ENCODE data around the gene FRMD4B. TPM values are rescaled to one million over a fixed set of nuclear protein-coding genes. Genes with fewer than 3 reads are reported as not detected.

Gene FRMD4B
- total and polyA plus RNA-seq, 2 donors from 2014 or later: 11.8 to 50.5 TPM

DNA sequence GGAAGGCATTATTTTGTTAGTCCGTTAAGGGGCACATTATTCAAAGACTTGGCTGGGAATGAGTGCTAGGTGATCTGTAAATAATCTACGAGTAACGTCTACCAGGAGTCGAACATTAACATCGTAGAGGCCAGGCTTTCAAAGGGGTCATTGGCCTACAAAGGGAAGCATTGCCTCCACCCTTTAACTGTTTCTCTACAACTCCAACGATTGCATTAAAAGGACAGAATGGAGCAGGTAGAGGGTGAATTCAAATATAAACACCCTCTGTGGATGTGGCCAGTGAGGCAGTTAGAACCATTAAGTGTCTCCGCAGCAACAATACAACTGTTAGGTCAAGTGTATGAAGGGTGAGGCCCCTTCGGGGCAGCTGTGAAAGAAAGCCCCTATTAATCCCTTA is 137.5 kb downstream of the FRMD4B start:
- peak overlapping the region in 1 of 2 donors; percentile 43 for H3K27ac ChIP-seq (ENCODE audit: low read depth in 2 of 2, low read length in 2 of 2)
- H3K36me3 ChIP-seq (ENCODE audit: control insufficient read depth in 2 of 3, insufficient read depth in 3 of 3, low read length in 3 of 3): no peaks in the 10 kb centered on the region
- FAIRE-seq: peak; percentile 87
- H3K27me3 ChIP-seq (ENCODE audit: control insufficient read depth, insufficient read depth, low read length): no peaks in the 10 kb centered on the region
- intact Hi-C loops (cut with DNase I): no loop called here
- H3K9ac ChIP-seq (ENCODE audit: low read length in 3 of 3): no peak overlapping the region
- TF ChIP-seq, protein P1, sequence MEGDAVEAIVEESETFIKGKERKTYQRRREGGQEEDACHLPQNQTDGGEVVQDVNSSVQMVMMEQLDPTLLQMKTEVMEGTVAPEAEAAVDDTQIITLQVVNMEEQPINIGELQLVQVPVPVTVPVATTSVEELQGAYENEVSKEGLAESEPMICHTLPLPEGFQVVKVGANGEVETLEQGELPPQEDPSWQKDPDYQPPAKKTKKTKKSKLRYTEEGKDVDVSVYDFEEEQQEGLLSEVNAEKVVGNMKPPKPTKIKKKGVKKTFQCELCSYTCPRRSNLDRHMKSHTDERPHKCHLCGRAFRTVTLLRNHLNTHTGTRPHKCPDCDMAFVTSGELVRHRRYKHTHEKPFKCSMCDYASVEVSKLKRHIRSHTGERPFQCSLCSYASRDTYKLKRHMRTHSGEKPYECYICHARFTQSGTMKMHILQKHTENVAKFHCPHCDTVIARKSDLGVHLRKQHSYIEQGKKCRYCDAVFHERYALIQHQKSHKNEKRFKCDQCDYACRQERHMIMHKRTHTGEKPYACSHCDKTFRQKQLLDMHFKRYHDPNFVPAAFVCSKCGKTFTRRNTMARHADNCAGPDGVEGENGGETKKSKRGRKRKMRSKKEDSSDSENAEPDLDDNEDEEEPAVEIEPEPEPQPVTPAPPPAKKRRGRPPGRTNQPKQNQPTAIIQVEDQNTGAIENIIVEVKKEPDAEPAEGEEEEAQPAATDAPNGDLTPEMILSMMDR (IDR thresholded peaks at IDR 0.05; ENCODE audit: borderline replicate concordance, extremely low read depth, insufficient read depth): no peak
- no peaks in the 10 kb centered on the region for H3K9me3 ChIP-seq (ENCODE audit: control insufficient read depth in 2 of 3, insufficient read depth in 1 of 3, low read length in 3 of 3)
- peaks cover 0 to 19% (median 10%) of the 10 kb centered on the region in 3 donors for H3K4me1 ChIP-seq (ENCODE audit: control insufficient read depth in 2 of 3, insufficient read depth in 2 of 3, low read depth in 1 of 3, low read length in 3 of 3)
- H3K4me3 ChIP-seq (ENCODE audit: low read length in 3 of 3): peak overlapping the region in 1 of 3 donors; percentile 50
- DNase-seq: peak in 3 of 5 donors; percentile 60 to 86 (median 84)

DNA sequence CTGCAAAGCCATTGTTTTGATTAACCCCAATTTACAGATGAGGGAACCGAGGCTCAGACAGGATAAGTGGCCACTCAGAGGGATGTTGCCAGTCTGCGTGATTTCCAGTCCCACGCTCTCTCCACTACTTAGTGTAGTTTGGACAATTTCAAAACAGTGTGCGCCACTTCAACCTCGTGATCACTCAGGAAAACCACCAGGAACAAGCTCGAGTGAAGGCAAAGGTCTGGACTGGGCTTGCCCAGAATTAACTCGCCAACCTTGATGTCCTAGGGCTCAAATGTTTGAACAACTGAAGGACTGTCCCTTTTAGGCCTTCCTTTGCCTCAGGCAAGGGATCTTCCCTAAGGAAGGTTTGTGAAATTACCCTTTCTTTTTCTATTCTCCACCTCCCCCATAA is 139.3 kb downstream of the FRMD4B start:
- peak overlapping the region in 1 of 3 donors; percentile 42 for H3K9ac ChIP-seq (ENCODE audit: low read length in 3 of 3)
- peaks cover 0 to 25% (median 10%) of the 10 kb centered on the region in 3 donors for H3K4me1 ChIP-seq (ENCODE audit: control insufficient read depth in 2 of 3, insufficient read depth in 2 of 3, low read depth in 1 of 3, low read length in 3 of 3)
- peak overlapping the region in 1 of 2 donors; percentile 20 for H3K27ac ChIP-seq (ENCODE audit: low read depth in 2 of 2, low read length in 2 of 2)
- no peak overlapping the region for H3K4me3 ChIP-seq (ENCODE audit: low read length in 3 of 3)
- no peaks in the 10 kb centered on the region for H3K27me3 ChIP-seq (ENCODE audit: control insufficient read depth, insufficient read depth, low read length)
- FAIRE-seq (no peak), DNase-seq (no peak)
- TF ChIP-seq, protein P1 (IDR thresholded peaks at IDR 0.05; ENCODE audit: borderline replicate concordance, extremely low read depth, insufficient read depth): no peak
- H3K9me3 ChIP-seq (ENCODE audit: control insufficient read depth in 2 of 3, insufficient read depth in 1 of 3, low read length in 3 of 3): no peaks in the 10 kb centered on the region
- intact Hi-C loops (cut with DNase I): no loop called here
- no peaks in the 10 kb centered on the region for H3K36me3 ChIP-seq (ENCODE audit: control insufficient read depth in 2 of 3, insufficient read depth in 3 of 3, low read length in 3 of 3)

DNA sequence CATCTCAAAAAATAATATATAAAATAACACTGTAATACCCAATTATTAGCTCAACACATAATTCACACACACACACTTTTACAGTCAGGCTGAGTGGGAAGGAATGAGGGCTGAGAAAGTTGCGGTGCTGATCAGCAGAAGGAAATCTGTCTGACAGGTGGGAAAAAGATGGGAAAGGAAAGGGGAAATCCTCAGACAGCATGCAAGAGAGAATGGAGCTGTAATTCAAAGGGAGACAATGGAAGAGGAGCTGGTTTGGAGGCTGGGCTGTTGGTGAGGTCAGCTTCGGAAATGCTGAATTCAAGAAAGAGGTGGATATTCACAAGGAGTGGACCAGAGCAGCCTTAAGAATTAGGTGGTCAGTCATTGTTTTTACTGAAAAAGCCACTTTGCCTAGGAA is 141.8 kb downstream of the FRMD4B start:
- H3K9ac ChIP-seq (ENCODE audit: low read length in 3 of 3): no peak overlapping the region
- TF ChIP-seq, protein P1 (IDR thresholded peaks at IDR 0.05; ENCODE audit: borderline replicate concordance, extremely low read depth, insufficient read depth): no peak
- H3K36me3 ChIP-seq (ENCODE audit: control insufficient read depth in 2 of 3, insufficient read depth in 3 of 3, low read length in 3 of 3): peaks cover 0 to 3% (median under 1%) of the 10 kb centered on the region in 3 donors
- H3K4me3 ChIP-seq (ENCODE audit: low read length in 3 of 3): no peak overlapping the region
- H3K4me1 ChIP-seq (ENCODE audit: control insufficient read depth in 2 of 3, insufficient read depth in 2 of 3, low read depth in 1 of 3, low read length in 3 of 3): peaks cover 0 to 39% (median 14%) of the 10 kb centered on the region in 3 donors
- H3K27me3 ChIP-seq (ENCODE audit: control insufficient read depth, insufficient read depth, low read length): no peaks in the 10 kb centered on the region
- H3K9me3 ChIP-seq (ENCODE audit: control insufficient read depth in 2 of 3, insufficient read depth in 1 of 3, low read length in 3 of 3): no peaks in the 10 kb centered on the region
- FAIRE-seq (no peak), DNase-seq (no peak)
- intact Hi-C loops (cut with DNase I): no loop called here
- H3K27ac ChIP-seq (ENCODE audit: low read depth in 2 of 2, low read length in 2 of 2): no peak overlapping the region

DNA sequence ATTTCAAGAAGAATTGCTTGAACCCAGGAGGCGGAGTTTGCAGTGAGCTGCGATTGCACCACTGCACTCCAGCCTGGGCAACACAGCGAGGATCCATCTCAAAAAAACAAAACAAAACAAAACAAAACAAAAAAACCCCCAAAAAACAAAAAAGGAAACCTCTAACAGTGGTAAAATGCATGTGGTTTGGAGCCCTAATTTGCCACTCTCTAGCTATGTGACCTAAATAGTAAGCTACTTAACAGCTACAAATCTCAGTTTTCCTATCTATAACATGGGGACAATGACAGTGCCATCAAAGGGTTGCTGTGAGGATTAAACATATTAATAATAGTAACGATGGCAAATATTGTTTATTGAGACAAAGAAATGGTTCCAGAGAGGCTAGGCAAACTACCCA is 144.1 kb downstream of the FRMD4B start:
- no peak overlapping the region for H3K4me3 ChIP-seq (ENCODE audit: low read length in 3 of 3)
- TF ChIP-seq, protein P1 (IDR thresholded peaks at IDR 0.05; ENCODE audit: borderline replicate concordance, extremely low read depth, insufficient read depth): no peak
- H3K27me3 ChIP-seq (ENCODE audit: control insufficient read depth, insufficient read depth, low read length): no peaks in the 10 kb centered on the region
- no peak overlapping the region for H3K27ac ChIP-seq (ENCODE audit: low read depth in 2 of 2, low read length in 2 of 2)
- H3K9ac ChIP-seq (ENCODE audit: low read length in 3 of 3): no peak overlapping the region
- FAIRE-seq: no peak
- peaks cover 0 to 32% (median 19%) of the 10 kb centered on the region in 3 donors for H3K4me1 ChIP-seq (ENCODE audit: control insufficient read depth in 2 of 3, insufficient read depth in 2 of 3, low read depth in 1 of 3, low read length in 3 of 3)
- H3K36me3 ChIP-seq (ENCODE audit: control insufficient read depth in 2 of 3, insufficient read depth in 3 of 3, low read length in 3 of 3): peaks cover 0 to 4% (median 2%) of the 10 kb centered on the region in 3 donors
- intact Hi-C loops (cut with DNase I): no loop called here
- no peaks in the 10 kb centered on the region for H3K9me3 ChIP-seq (ENCODE audit: control insufficient read depth in 2 of 3, insufficient read depth in 1 of 3, low read length in 3 of 3)
- DNase-seq: no peak
